AG09309 (cell line): Measurements from ENCODE around the gene SERP1.
A peak's percentile ranks its signal among the peaks of the same experiment; 100 is the strongest.
"Not testable (repeated sequence)": the region's sequence is repeated elsewhere in the genome, so short reads cannot be mapped to it uniquely, and the experiment has no call there.

Experiments
- DNase-seq: peaks from one replicate; pipeline ENCODE4 v3.0.0-alpha.2; 2010; ENCODE audit warnings: low read depth
- H3K4me3 ChIP-seq: 2 replicates; pipeline ENCODE4 v1.5.1; 2011; ENCODE audit warnings: mild to moderate bottlenecking, low read depth, low read length, moderate library complexity; ENCODE audit not compliant: control insufficient read depth
- TF ChIP-seq, protein P1 (sequence below): IDR thresholded peaks from 2 replicates; pipeline ENCODE4 v1.5.1; 2011; ENCODE audit warnings: mild to moderate bottlenecking, low read depth, low read length, inconsistent platforms; ENCODE audit not compliant: insufficient read depth, control insufficient read depth; ENCODE audit errors: missing control alignments

The SERP1 gene

DNA sequence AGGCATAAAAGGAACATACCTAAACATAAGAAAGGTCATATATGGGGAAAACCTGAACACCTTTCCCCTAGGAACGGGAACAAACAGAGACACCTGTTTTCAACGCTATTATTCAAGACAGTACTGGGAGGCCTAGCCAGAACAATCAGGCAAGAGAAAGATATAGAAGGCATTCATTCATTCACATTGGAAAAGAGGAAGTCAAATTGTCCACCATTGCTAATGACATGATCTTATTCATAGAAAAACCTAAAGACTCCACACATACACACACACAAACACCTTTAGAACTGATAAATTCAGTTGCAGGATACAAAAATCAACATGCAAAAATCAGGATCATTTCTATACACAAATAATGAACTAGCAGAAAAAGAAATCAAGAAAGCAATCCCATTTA, 36.5 kb downstream of the SERP1 start:
- TF ChIP-seq, protein P1, sequence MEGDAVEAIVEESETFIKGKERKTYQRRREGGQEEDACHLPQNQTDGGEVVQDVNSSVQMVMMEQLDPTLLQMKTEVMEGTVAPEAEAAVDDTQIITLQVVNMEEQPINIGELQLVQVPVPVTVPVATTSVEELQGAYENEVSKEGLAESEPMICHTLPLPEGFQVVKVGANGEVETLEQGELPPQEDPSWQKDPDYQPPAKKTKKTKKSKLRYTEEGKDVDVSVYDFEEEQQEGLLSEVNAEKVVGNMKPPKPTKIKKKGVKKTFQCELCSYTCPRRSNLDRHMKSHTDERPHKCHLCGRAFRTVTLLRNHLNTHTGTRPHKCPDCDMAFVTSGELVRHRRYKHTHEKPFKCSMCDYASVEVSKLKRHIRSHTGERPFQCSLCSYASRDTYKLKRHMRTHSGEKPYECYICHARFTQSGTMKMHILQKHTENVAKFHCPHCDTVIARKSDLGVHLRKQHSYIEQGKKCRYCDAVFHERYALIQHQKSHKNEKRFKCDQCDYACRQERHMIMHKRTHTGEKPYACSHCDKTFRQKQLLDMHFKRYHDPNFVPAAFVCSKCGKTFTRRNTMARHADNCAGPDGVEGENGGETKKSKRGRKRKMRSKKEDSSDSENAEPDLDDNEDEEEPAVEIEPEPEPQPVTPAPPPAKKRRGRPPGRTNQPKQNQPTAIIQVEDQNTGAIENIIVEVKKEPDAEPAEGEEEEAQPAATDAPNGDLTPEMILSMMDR = no peak
- no peak overlapping the region for H3K4me3 ChIP-seq
- no peak for DNase-seq

DNA sequence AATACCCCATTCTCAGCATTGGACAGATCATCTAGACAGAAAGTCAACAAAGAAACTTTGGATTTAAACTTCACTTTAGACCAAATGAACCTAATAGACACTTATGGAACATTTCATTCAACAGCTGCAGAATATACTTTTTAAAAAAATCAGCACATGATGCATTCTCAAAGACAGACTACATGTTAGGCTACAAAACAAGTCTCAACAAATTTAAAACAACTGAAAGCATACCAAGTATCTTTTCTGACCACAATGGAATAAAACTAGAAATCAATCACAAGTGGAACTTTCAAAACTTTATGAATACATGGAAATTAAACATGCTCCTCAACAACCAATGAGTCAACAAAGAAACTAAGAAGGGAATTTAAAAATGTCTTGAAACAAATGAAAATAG, 37.9 kb downstream of the SERP1 start:
- H3K4me3 ChIP-seq = no peak overlapping the region
- TF ChIP-seq, protein P1 = no peak
- DNase-seq = no peak

DNA sequence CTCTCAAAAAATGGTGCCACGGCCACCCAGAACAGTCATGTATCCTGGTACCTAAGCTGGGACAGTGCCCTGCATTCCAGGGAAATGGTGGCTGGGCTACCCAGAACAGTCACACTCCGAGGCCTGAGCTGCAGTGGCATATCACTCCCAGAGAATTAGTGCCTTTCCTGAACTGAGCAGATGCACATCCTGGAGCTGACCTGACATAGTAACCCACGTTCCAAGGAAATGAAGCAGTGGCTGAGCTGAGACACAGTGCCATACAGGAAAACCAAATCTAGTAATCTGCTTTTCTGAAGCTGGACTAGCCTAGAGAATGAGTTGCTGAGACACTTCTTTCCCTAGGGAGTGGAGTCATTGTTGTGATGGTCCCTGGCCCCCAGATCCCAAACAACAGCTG, 41.8 kb downstream of the SERP1 start:
- DNase-seq = no peak
- H3K4me3 ChIP-seq = no peak overlapping the region
- TF ChIP-seq, protein P1 = no peak

DNA sequence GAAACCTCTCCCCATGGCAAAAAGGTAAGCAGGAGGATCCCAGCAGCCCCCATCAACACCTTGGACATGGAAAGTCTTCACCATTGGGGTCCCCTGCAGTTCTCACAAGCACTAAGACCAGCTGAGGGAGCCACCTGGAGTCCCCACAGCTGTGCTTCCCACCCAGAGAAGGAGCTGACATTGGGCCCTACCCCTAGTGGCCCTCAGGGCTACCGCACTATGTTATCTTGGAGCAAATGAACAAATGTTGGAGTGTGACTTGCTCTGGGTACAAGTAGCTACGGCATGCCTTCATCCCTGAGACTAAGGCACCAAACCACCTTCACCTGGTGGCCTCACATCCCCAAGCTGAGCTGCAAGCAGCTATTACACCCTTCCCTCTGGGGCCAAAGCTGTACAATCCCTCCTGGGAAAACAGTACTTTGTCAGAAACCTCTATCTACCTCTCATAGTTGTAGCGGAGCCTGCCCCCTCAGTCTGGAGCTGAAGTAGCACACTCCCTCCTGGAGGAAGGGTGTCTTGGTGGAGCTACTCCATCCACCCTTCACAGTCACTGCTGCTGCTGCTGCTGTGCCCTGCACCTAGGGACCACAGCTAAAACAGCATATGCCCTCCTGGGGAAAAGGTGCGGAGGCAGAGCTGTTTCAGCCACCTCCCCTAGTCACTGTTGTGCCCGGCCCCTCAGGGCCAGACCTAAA, 42.7 kb downstream of the SERP1 start:
- H3K4me3 ChIP-seq = no peak overlapping the region
- TF ChIP-seq, protein P1 = no peak
- no peak for DNase-seq

DNA sequence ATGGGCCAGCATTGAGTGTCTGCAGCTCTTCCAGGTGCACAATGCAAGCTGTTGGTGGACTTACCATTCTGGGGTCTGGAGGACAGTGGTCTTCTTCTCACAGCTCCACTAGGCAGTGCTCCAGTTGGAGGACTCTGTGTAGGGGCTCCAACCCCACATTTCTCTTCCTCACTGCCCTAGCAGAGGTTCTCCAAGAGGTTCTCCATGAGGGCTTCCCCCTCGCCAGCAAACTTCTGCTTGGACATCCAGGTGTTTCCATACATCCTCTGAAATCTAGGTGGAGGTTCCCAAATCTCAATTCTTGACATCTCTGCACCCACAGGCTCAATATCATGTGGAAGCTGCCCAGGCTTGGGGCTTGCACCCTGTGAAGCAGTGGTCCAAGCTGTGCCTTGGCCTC, 45.3 kb downstream of the SERP1 start:
- DNase-seq, H3K4me3 ChIP-seq: not testable (repeated sequence)

DNA sequence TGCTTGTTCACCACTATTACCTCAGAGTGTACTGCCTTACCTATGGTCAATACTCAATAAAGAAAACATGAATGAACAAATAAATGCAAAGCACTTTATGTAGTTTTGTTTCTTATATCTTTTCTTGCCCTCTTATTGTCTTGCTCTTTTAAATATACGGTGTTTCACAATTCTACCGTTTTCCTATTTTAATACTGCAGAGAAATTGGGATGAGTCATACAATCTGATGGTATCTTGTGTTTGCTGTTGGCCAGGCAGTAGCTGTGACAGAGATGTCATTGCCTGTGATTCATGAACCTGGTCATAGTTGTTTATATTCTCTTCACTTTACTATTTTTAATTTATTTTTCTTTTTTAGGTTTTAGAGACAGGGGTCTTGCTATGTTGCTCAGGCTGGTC, 48.3 kb downstream of the SERP1 start:
- TF ChIP-seq, protein P1 = no peak

DNA sequence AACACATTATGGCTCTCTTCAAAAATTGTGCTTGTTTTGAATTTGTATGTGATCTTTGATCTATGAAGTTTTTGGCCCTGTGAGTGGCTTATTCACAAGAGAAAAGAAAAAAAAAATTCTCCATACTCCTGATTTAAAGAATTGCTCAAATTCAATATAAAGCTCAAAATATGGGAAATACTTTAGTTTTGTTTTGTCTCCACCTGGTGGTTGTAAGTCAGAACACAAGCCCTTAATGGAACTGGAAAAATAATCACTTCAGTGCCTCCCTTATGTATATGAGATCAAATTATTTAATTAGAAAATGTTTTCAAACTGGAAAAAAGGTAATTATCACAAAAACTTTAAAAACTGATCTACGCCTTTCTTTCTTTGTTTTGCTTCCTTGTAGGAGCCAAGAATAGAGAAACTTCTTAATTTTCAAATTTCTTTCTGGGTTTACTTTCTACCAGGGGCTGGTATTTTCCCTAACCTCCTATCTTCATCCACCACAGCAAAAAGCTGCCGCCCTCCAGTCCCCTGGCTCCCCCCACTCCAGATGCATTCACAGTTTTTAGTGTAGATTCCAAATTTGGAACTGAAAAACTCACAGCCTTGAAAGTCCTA, 50.6 kb downstream of the SERP1 start:
- peak; percentile 11 for DNase-seq
- TF ChIP-seq, protein P1 = peak; percentile 52
- H3K4me3 ChIP-seq = no peak overlapping the region

More for the DNA sequence above, 48.3 kb downstream of the SERP1 start:
- no peak overlapping the region for H3K4me3 ChIP-seq
- DNase-seq = peak; percentile 11
